HepG2 (cell line): ENCODE measurements around the gene GRM4. TPM values are rescaled to one million over a fixed set of nuclear protein-coding genes. Genes with fewer than 3 reads are reported as not detected.

Experiments
- DR1 ChIP-seq: sonication (generic); formaldehyde crosslinking; IDR thresholded peaks from 2 replicates; pipeline ENCODE4 v1.8.0; 2021; ENCODE audit warnings: mild to moderate bottlenecking, missing genetic modification reagents, inconsistent platforms
- ETV5 ChIP-seq: IDR thresholded peaks from 2 replicates; pipeline ENCODE4 v1.6.1; 2018; ENCODE audit warnings: missing biosample characterization, missing genetic modification reagents, inconsistent platforms, borderline replicate concordance
- FLYWCH1 ChIP-seq: sonication (generic); formaldehyde crosslinking; IDR thresholded peaks from 2 replicates; pipeline ENCODE4 v1.8.1; 2023; ENCODE audit warnings: mild to moderate bottlenecking, missing genetic modification reagents
- FOXJ3 ChIP-seq: sonication (generic); formaldehyde crosslinking; IDR thresholded peaks from 2 replicates; pipeline ENCODE4 v1.4.0; 2020; ENCODE audit warnings: missing genetic modification reagents, mild to moderate bottlenecking, borderline replicate concordance
- JUND ChIP-seq: sonication (generic); formaldehyde crosslinking; IDR thresholded peaks from 2 replicates; pipeline ENCODE4 v1.8.0; 2022; ENCODE audit warnings: mild to moderate bottlenecking, missing genetic modification reagents
- KAT2B ChIP-seq: fragments of 150-350 bp; IDR thresholded peaks from 2 replicates; pipeline ENCODE4 v1.6.1; 2014; ENCODE audit warnings: low read depth, low read length, borderline replicate concordance
- KLF16 ChIP-seq, 2 experiments: sonication (generic) in 1 of 2; formaldehyde crosslinking in 1 of 2; IDR thresholded peaks; 2 replicates each; pipeline versions ENCODE4 v1.6.1 to v1.8.0; 2016 to 2023; ENCODE audit warnings: missing genetic modification reagents in 2 of 2, missing compliant biosample characterization in 1 of 2
- KMT2B ChIP-seq: IDR thresholded peaks from 2 replicates; pipeline ENCODE4 v1.6.1; 2016; ENCODE audit warnings: missing genetic modification reagents, missing compliant biosample characterization
- MIER2 ChIP-seq: IDR thresholded peaks from 2 replicates; pipeline ENCODE4 v1.6.1; 2016; ENCODE audit warnings: missing biosample characterization, missing genetic modification reagents
- PAX8 ChIP-seq: sonication (generic); formaldehyde crosslinking; IDR thresholded peaks from 2 replicates; pipeline ENCODE4 v1.8.0; 2022; ENCODE audit warnings: mild to moderate bottlenecking, missing genetic modification reagents, borderline replicate concordance
- SMC3 ChIP-seq: IDR thresholded peaks from 2 replicates; pipeline ENCODE4 v1.6.1; 2011; ENCODE audit warnings: low read length, improper control_type of control experiment
- TBX2 ChIP-seq: sonication (generic); formaldehyde crosslinking; IDR thresholded peaks from 2 replicates; pipeline ENCODE4 v1.5.0; 2020; ENCODE audit warnings: missing genetic modification reagents, mild to moderate bottlenecking, borderline replicate concordance
- ZC3H13 ChIP-seq: sonication (generic); formaldehyde crosslinking; IDR thresholded peaks from 2 replicates; pipeline ENCODE4 v1.8.1; 2023; ENCODE audit warnings: mild to moderate bottlenecking, missing genetic modification reagents, moderate library complexity
- polyA plus RNA-seq, 8 experiments: library from polyadenylated mRNA; depleted of rRNA in 3 of 8; stranded (reverse) in 7 of 8; unstranded in 1 of 8; fragments of >200 nt; fragmentation: Illumina TruSeq in 4 of 8; extraction: Trizol in 4 of 8; gene quantifications; 2 replicates each; pipeline versions ENCODE4 v1.2.1 to v1.2.3, GENCODE V29; 2011 to 2016; ENCODE audit warnings: low read depth in 4 of 8, missing spikeins in 1 of 8, mixed read lengths in 1 of 8; ENCODE audit not compliant: insufficient read depth in 1 of 8
- total RNA-seq, 5 experiments: library from RNA; depleted of rRNA; stranded (reverse); fragments of >200 nt; fragmentation: Illumina TruSeq; extraction: Trizol; gene quantifications; 2 replicates each; pipeline ENCODE4 v1.2.3, GENCODE V29; 2016; ENCODE audit warnings: low read depth in 1 of 5
- TF ChIP-seq, protein P1 (sequence below): sonication (generic); formaldehyde crosslinking; IDR thresholded peaks from 2 replicates; pipeline ENCODE4 v1.8.0; 2022; ENCODE audit warnings: mild to moderate bottlenecking, missing genetic modification reagents
- TF ChIP-seq, protein P2 (sequence below): sonication (generic); formaldehyde crosslinking; IDR thresholded peaks from 2 replicates; pipeline ENCODE4 v1.8.0; 2022; ENCODE audit warnings: mild to moderate bottlenecking, missing genetic modification reagents, moderate library complexity
- TF ChIP-seq, protein P3 (sequence below): sonication (generic); formaldehyde crosslinking; conservative IDR thresholded peaks from 2 replicates; pipeline ENCODE4 v1.4.0; 2020; ENCODE audit warnings: missing genetic modification reagents
- TF ChIP-seq, protein P4 (sequence below): sonication (generic); formaldehyde crosslinking; IDR thresholded peaks from 2 replicates; pipeline ENCODE4 v1.4.0; 2020; ENCODE audit warnings: missing genetic modification reagents
- TF ChIP-seq, protein P5 (sequence below): sonication (generic); formaldehyde crosslinking; IDR thresholded peaks from 2 replicates; pipeline ENCODE4 v1.8.0; 2022; ENCODE audit warnings: mild to moderate bottlenecking, missing genetic modification reagents, moderate library complexity
- TF ChIP-seq, protein P6 (sequence below): sonication (generic); formaldehyde crosslinking; IDR thresholded peaks from 2 replicates; pipeline ENCODE4 v1.4.0; 2020; ENCODE audit warnings: missing genetic modification reagents

Gene GRM4
- total and polyA plus RNA-seq, 2 of the 13 experiments (the other 11 are each of a cell fraction or from before 2014, with no cell fraction given), result not detected

DNA sequence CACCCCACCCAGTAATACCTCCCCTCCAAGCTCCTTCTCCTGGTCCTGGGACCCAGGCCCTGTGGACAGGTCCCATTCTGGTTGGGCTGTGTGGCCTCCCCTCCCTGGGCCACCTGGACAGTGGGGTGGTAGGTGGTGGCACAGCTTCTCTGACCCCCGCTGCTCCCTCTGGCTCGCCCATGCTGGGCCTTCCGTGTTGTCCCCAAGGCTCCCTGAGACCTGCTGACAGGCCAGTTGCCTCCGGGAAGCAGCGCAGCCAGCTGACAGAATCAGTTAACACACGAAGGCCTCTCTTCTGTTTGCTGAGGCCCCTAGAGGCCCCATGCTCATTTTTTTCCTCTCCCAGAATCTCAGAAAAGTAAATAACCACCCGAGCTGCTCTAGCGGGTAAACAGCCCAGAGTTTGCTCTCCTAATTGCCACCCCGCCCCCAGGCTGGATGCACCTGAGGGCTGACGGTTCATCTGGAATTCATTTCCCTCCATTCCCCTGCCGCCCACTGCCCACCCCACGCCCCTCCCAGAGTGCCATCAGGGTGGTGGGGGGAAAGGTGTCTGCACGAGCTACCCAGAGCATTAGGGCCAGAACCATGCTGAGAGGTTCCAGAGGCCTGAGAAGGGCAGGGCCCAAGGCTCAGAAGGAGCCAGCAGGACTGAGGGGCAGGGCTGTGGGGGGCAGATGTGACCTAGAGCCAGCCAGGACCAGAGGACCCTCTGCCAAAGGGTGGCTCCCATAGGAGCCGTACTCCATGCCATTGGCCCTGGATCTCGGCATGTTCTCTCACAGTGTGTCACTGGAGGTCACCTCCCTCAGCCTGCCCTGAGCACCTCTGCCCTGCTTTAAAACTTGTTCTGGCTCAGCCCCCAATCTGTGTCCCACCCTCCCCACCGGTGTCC, 157.5 kb downstream of the GRM4 start (continued):
- TF ChIP-seq, protein P1, sequence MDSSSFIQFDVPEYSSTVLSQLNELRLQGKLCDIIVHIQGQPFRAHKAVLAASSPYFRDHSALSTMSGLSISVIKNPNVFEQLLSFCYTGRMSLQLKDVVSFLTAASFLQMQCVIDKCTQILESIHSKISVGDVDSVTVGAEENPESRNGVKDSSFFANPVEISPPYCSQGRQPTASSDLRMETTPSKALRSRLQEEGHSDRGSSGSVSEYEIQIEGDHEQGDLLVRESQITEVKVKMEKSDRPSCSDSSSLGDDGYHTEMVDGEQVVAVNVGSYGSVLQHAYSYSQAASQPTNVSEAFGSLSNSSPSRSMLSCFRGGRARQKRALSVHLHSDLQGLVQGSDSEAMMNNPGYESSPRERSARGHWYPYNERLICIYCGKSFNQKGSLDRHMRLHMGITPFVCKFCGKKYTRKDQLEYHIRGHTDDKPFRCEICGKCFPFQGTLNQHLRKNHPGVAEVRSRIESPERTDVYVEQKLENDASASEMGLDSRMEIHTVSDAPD (CRISPR knock-in tag), result peak; percentile 82; the same call in 1 of the 2 replicates
- TF ChIP-seq KMT2B (CRISPR knock-in tag) (0 out of 2 replicates have a peak, but pooled peaks have one; percentile 65), ETV5 (peak; percentile 88; the same call in 1 of the 2 replicates), SMC3 (peak; percentile 50), FOXJ3 (CRISPR knock-in tag) (peak; percentile 98), FLYWCH1 (CRISPR knock-in tag) (no peak), ZC3H13 (CRISPR knock-in tag) (no peak), KAT2B (no peak), TBX2 (CRISPR knock-in tag) (peak; percentile 99), PAX8 (CRISPR knock-in tag) (no peak), DR1 (0 out of 2 replicates have a peak, but pooled peaks have one; percentile 28), JUND (CRISPR knock-in tag) (no peak), MIER2 (CRISPR knock-in tag) (peak; percentile 86; the same call in 1 of the 2 replicates), KLF16 (CRISPR knock-in tag; IDR thresholded peaks at IDR 0.05) (peak in 1 of 2 experiments; percentile 94; a peak in 2 of 4 replicates)
- TF ChIP-seq, protein P2, sequence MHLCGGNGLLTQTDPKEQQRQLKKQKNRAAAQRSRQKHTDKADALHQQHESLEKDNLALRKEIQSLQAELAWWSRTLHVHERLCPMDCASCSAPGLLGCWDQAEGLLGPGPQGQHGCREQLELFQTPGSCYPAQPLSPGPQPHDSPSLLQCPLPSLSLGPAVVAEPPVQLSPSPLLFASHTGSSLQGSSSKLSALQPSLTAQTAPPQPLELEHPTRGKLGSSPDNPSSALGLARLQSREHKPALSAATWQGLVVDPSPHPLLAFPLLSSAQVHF (CRISPR knock-in tag), result no peak
- TF ChIP-seq, protein P3, sequence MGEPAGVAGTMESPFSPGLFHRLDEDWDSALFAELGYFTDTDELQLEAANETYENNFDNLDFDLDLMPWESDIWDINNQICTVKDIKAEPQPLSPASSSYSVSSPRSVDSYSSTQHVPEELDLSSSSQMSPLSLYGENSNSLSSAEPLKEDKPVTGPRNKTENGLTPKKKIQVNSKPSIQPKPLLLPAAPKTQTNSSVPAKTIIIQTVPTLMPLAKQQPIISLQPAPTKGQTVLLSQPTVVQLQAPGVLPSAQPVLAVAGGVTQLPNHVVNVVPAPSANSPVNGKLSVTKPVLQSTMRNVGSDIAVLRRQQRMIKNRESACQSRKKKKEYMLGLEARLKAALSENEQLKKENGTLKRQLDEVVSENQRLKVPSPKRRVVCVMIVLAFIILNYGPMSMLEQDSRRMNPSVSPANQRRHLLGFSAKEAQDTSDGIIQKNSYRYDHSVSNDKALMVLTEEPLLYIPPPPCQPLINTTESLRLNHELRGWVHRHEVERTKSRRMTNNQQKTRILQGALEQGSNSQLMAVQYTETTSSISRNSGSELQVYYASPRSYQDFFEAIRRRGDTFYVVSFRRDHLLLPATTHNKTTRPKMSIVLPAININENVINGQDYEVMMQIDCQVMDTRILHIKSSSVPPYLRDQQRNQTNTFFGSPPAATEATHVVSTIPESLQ (CRISPR knock-in tag), result 0 out of 2 replicates have a peak, but pooled peaks have one; percentile 65
- TF ChIP-seq, protein P4, sequence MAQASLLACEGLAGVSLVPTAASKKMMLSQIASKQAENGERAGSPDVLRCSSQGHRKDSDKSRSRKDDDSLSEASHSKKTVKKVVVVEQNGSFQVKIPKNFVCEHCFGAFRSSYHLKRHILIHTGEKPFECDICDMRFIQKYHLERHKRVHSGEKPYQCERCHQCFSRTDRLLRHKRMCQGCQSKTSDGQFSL (CRISPR knock-in tag), result no peak; the same call in 1 of the 2 replicates
- TF ChIP-seq, protein P5, sequence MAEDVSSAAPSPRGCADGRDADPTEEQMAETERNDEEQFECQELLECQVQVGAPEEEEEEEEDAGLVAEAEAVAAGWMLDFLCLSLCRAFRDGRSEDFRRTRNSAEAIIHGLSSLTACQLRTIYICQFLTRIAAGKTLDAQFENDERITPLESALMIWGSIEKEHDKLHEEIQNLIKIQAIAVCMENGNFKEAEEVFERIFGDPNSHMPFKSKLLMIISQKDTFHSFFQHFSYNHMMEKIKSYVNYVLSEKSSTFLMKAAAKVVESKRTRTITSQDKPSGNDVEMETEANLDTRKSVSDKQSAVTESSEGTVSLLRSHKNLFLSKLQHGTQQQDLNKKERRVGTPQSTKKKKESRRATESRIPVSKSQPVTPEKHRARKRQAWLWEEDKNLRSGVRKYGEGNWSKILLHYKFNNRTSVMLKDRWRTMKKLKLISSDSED, result no peak
- TF ChIP-seq, protein P6, sequence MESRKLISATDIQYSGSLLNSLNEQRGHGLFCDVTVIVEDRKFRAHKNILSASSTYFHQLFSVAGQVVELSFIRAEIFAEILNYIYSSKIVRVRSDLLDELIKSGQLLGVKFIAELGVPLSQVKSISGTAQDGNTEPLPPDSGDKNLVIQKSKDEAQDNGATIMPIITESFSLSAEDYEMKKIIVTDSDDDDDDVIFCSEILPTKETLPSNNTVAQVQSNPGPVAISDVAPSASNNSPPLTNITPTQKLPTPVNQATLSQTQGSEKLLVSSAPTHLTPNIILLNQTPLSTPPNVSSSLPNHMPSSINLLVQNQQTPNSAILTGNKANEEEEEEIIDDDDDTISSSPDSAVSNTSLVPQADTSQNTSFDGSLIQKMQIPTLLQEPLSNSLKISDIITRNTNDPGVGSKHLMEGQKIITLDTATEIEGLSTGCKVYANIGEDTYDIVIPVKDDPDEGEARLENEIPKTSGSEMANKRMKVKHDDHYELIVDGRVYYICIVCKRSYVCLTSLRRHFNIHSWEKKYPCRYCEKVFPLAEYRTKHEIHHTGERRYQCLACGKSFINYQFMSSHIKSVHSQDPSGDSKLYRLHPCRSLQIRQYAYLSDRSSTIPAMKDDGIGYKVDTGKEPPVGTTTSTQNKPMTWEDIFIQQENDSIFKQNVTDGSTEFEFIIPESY, result peak; percentile 54
